GM20000 (cell line): Measurements from ENCODE around the gene IGLL1.
A peak's percentile ranks its signal among the peaks of the same experiment; 100 is the strongest.

Source experiments
- DNase-seq: peaks from one replicate; pipeline ENCODE4 v3.0.0; 2012; ENCODE audit warnings: low spot score
- TF ChIP-seq, protein P1 (sequence below): IDR thresholded peaks from 2 replicates; pipeline ENCODE4 v1.5.1; 2012; ENCODE audit warnings: mild to moderate bottlenecking, control low read depth; ENCODE audit errors: extremely low read depth, missing control alignments

The IGLL1 gene

DNA sequence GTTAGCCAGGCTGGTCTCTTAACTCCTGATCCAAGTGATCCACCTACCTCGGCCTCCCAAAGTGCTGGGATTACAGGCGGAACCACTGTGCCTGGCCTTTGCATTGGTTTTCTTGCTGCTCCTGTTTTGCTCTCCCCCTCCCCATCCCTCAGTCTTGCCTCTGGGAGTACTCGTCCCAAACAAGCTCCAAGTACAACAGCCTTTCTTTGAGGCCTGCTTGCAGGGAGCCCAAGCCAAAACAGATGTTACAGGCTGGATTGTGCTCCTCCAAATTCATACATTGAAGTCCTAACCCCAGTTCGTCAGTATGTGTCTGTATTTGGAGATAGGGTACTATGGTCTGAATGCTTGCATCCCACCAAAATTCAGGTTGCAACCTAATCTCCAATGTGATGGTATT lies 8.6 kb downstream of the IGLL1 start:
- TF ChIP-seq, protein P1, sequence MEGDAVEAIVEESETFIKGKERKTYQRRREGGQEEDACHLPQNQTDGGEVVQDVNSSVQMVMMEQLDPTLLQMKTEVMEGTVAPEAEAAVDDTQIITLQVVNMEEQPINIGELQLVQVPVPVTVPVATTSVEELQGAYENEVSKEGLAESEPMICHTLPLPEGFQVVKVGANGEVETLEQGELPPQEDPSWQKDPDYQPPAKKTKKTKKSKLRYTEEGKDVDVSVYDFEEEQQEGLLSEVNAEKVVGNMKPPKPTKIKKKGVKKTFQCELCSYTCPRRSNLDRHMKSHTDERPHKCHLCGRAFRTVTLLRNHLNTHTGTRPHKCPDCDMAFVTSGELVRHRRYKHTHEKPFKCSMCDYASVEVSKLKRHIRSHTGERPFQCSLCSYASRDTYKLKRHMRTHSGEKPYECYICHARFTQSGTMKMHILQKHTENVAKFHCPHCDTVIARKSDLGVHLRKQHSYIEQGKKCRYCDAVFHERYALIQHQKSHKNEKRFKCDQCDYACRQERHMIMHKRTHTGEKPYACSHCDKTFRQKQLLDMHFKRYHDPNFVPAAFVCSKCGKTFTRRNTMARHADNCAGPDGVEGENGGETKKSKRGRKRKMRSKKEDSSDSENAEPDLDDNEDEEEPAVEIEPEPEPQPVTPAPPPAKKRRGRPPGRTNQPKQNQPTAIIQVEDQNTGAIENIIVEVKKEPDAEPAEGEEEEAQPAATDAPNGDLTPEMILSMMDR, result no peak
- no peak for DNase-seq

DNA sequence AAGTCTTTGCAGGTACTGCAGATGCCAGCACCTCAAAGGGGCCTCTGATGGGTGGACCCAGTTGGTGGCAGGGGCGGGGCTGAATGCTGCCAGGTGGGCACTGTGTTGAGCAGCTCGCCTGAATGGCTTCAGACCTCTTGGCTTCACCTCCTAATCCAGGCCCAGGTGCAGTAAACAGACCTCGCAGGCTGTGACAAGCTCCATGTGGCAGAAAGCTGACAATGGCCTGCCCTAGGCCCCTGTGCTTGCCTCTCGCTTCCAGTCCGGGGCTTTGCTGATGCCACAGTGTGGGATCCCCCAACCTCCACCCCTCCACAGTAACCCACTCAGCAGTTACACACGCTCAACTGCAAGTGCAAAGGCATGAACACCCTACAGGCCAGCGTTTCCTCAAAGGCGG lies 9.4 kb downstream of the IGLL1 start:
- TF ChIP-seq, protein P1, result no peak
- DNase-seq, result no peak

DNA sequence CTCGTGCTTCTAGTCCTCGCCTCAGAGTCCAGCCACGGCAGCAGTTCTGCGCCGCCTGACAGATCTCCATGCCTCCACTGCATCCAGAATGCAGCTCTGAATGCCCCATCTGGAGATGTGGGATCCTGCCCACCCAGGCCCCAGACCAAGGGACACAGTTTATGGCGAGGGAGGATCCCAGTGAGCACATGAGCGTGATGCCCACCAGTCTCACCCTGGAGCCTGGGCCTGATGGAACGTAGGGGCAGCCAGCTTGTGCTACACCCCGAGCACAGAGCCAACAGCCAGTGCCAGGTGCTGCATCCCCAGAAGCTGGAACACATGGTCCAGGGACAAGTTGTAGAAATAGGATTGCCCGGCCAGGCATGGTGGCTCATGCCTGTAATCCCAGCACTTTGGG lies 10.4 kb downstream of the IGLL1 start:
- no peak for DNase-seq
- TF ChIP-seq, protein P1, result no peak

DNA sequence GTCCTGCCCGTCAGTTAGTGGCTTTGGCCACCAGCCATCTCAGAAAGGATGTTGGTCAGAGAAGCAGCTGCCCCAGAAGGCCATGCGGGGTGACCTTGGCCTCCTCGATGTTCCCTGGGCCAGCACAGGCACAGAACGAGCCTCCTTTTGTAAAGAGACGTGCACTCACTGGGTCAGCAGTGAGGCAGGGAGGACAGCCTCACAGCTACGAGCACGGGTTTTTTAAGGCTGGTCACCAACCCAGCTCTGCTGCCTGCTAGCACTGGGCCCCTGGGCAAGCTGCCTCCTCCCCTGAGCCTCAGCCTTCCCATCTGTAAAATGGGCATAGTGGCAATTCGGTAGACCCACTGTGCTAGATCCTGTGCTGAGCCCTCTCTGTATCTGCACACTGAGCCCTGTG lies 10.8 kb downstream of the IGLL1 start:
- DNase-seq, result no peak
- TF ChIP-seq, protein P1, result no peak

DNA sequence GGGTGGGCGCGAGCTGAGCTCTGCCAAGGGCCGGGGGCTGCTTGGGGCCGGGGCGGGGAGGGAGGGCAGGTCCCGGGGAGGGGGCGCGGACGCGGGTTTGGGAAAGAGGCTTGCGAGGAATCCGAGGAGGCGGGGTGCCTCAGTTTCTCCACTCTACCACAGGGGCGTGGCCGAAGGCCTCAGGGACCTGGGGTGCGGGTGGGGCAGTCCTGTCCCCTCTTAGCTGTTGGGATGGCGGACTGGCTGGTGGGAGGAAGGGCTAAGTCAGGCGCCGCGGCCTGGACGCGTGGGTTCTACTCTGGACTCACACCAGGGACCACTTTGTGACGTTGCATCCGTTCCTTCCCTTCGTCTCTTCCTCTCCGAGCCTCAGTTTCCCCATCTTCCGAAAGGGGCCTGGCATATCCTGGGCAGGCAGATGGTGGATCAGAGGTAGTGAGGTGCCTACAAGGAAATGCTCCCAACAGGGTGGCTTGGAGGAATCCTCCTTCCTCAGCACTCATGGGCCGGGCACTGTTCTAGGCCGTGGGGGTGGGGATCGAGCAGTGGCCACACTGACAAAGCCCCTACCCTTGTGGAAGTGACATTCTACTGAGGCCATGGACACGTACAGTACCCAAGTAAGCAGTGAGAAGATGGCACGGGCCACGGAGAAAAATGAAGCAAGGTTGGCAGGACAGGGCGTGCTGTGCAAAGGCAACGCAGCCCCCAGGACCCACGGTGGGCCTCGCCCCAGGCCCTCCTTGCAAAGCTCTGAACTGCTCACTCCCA lies 13.2 kb downstream of the IGLL1 start:
- TF ChIP-seq, protein P1, result no peak
- DNase-seq, result no peak

DNA sequence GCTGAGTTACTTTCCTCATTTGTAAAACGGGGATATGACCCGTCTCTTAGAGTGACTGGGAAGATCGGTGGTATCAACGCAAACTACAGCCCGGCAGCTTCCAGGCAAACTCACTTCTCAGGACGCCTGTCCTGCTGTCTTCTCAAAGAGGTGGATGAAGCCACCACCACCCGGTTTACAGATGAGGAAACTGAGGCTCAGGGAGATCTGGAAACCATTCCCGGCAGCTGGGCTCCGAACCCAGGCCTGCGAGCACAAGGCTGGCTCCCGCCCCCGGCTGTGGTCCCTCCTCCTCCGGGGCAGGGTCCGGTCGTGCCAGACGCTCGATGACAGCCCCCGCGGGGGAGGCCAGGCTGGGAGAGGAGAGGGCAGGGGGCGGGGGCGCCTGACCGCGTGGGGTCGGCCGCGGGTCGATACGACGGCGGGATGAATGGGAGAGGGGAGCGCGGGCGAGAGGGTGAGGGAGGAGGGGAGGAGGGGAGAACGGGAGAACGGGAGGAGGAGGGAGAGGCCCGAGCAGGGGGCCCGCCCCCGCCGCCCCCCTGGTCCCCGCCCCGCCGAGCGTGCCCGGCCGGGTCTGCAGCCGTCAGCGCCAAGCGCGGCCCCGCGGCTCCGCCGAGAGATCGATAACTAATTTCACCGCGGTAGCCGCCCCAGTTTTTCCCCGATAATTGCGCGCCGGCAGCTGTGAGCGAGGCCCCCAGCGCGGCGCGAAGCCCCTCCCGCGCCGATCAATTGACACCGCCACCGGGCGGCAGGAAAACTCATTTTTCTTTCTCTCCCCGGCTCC lies 14.0 kb downstream of the IGLL1 start:
- TF ChIP-seq, protein P1, result no peak
- no peak for DNase-seq

DNA sequence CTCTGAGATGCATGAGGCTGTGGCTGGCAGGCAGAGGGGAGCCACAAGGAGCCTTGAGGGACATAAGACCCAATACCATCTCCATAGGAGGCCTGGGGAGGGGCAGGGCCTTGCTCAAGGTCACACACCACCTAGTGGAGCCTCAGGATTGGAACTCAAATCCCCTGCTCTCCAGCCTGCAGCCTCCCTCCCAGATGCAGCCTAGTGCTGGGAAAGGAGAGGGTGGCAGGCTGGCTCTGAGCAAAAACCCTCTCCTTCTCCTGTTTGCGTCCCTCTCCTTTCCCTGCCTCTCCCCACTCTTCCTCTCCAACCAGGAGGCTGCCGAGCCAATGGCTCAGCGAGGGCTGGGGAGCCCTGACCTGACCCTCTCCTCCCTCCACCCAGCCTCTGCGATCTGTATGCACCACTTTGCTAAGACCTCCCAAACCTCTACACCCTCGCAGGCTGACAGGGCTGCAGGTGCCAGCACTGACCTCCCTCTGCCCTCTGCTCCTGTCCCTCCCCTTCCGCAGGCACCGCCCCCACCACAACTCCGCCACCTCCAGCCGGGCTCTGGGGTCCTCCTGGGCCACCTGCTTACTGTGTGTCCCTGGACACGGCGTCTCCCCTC lies 14.7 kb downstream of the IGLL1 start:
- DNase-seq, result peak; percentile 49
- TF ChIP-seq, protein P1, result no peak
